CD8-positive, alpha-beta memory T cell (primary cell): Measurements from ENCODE around the gene IL17C. TPM values are rescaled to one million over a fixed set of nuclear protein-coding genes. Genes with fewer than 3 reads are reported as not detected.
A peak's percentile ranks its signal among the peaks of the same experiment; 100 is the strongest.
"Not testable (repeated sequence)": the region's sequence is repeated elsewhere in the genome, so short reads cannot be mapped to it uniquely, and the experiment has no call there.

Source experiments
- CTCF ChIA-PET: fragments of 350-600 bp; sonication (Branson Sonifier 250); formaldehyde crosslinking; loops from one replicate; lab custom pipeline; 2021; ENCODE audit warnings: antibody characterized with exemption; lab: Charles Lee
- POLR2A ChIA-PET: fragments of 350-600 bp; sonication (Branson Sonifier 250); formaldehyde crosslinking; loops from one replicate; lab custom pipeline; 2021; ENCODE audit warnings: antibody characterized with exemption; lab: Charles Lee
- DNase-seq, 5 donors: peaks; one replicate each; pipeline versions ENCODE4 v3.0.0 to v3.0.0-alpha.2; 2020 to 2022; ENCODE audit warnings: mixed read lengths in 1 of 5
- H3K27ac ChIP-seq: one replicate; pipeline ENCODE4 v1.7.0; 2013; ENCODE audit warnings: low read depth, mild to moderate bottlenecking, low read length, moderate library complexity
- H3K27me3 ChIP-seq: 2 replicates; pipeline ENCODE4 v1.7.0; 2013; ENCODE audit warnings: low read length, mild to moderate bottlenecking; ENCODE audit not compliant: insufficient read depth, poor library complexity, severe bottlenecking
- H3K36me3 ChIP-seq: 2 replicates; pipeline ENCODE4 v1.7.0; 2013; ENCODE audit warnings: mild to moderate bottlenecking, low read length, moderate library complexity; ENCODE audit not compliant: insufficient read depth
- H3K4me1 ChIP-seq: 2 replicates; pipeline ENCODE4 v1.7.0; 2013; ENCODE audit warnings: mild to moderate bottlenecking, low read length, moderate library complexity; ENCODE audit not compliant: insufficient read depth
- H3K4me3 ChIP-seq: 2 replicates; pipeline ENCODE4 v1.7.0; 2013; ENCODE audit warnings: mild to moderate bottlenecking, low read length
- H3K9me3 ChIP-seq: 2 replicates; pipeline ENCODE4 v1.7.0; 2013; ENCODE audit warnings: mild to moderate bottlenecking, low read length
- H3K27ac Mint-ChIP-seq, 8 donors: one replicate each; pipeline ENCODE4 v1.8.0; 2020 to 2021; ENCODE audit warnings: mixed read lengths in 8 of 8, mild to moderate bottlenecking in 6 of 8, inconsistent platforms in 3 of 8, moderate library complexity in 3 of 8
- H3K27me3 Mint-ChIP-seq, 2 donors: one replicate each; pipeline ENCODE4 v1.8.0; 2020 to 2021; ENCODE audit warnings: mixed read lengths in 2 of 2, mild to moderate bottlenecking in 1 of 2, moderate library complexity in 1 of 2
- H3K36me3 Mint-ChIP-seq, 3 donors: one replicate each; pipeline ENCODE4 v1.8.0; 2020 to 2021; ENCODE audit warnings: mixed read lengths in 3 of 3, inconsistent platforms in 1 of 3, mild to moderate bottlenecking in 1 of 3
- H3K4me1 Mint-ChIP-seq, 3 donors: one replicate each; pipeline ENCODE4 v1.8.0; 2020 to 2021; ENCODE audit warnings: mixed read lengths in 3 of 3, inconsistent platforms in 1 of 3, mild to moderate bottlenecking in 1 of 3
- H3K4me3 Mint-ChIP-seq, 7 donors: one replicate each; pipeline ENCODE4 v1.8.0; 2020 to 2021; ENCODE audit warnings: mixed read lengths in 7 of 7, mild to moderate bottlenecking in 6 of 7, moderate library complexity in 4 of 7, inconsistent platforms in 2 of 7
- H3K9me3 Mint-ChIP-seq, 5 donors: one replicate each; pipeline ENCODE4 v1.8.0; 2020 to 2022; ENCODE audit warnings: mixed read lengths in 5 of 5, mild to moderate bottlenecking in 3 of 5, moderate library complexity in 2 of 5, inconsistent platforms in 1 of 5
- polyA plus RNA-seq: library from polyadenylated mRNA; unstranded; fragments of 300-500 nt; fragmentation: Illumina TruSeq; gene quantifications from one replicate; pipeline ENCODE4 v1.2.3, GENCODE V29; 2021
- total RNA-seq, 2 experiments: library from RNA; stranded (reverse); gene quantifications; one replicate each; pipeline ENCODE4 v1.2.3, GENCODE V29; 2021

The IL17C gene
- total and polyA plus RNA-seq, 3 experiments from 2014 or later, result 0.22 TPM; not detected in 2

GRCh38 chr16:88669493-88669892, 31.1 kb downstream of the IL17C start:
- H3K36me3 ChIP-seq, H3K4me3 Mint-ChIP-seq, H3K27me3 Mint-ChIP-seq, H3K36me3 Mint-ChIP-seq, H3K4me3 ChIP-seq, H3K27ac Mint-ChIP-seq, H3K4me1 ChIP-seq, H3K27ac ChIP-seq, POLR2A ChIA-PET, H3K9me3 ChIP-seq, H3K9me3 Mint-ChIP-seq, H3K4me1 Mint-ChIP-seq, H3K27me3 ChIP-seq, DNase-seq: not testable (repeated sequence)
- CTCF ChIA-PET, result interaction anchor here (1.2 to 1.5 kb wide), 2 partner anchors 16 to 37 kb away, joined by 3 to 4 read pairs; no protein-coding TSS in a partner anchor

GRCh38 chr16:88669980-88670379, 31.6 kb downstream of the IL17C start:
- CTCF ChIA-PET, result interaction anchor here (1.2 to 1.5 kb wide), 3 partner anchors 15 to 68 kb away, joined by 3 to 4 read pairs (median 3); no protein-coding TSS in a partner anchor

GRCh38 chr16:88671806-88672205, 33.4 kb downstream of the IL17C start:
- no peak overlapping the region for H3K27ac Mint-ChIP-seq
- ChIA-PET CTCF (interaction anchor here (1.1 to 1.6 kb wide), 3 partner anchors 8 to 13 kb away, joined by 3 to 4 read pairs (median 3); no protein-coding TSS in a partner anchor), POLR2A (no interaction called here)
- no peak for DNase-seq
- no peaks in the 10 kb centered on the region for H3K36me3 ChIP-seq
- H3K9me3 Mint-ChIP-seq, result no peaks in the 10 kb centered on the region
- H3K27ac ChIP-seq, result no peak overlapping the region
- no peaks in the 10 kb centered on the region for H3K9me3 ChIP-seq
- no peaks in the 10 kb centered on the region for H3K27me3 Mint-ChIP-seq
- H3K36me3 Mint-ChIP-seq, result peaks cover 0 to 16% (median 0%) of the 10 kb centered on the region in 3 donors
- H3K27me3 ChIP-seq, result no peaks in the 10 kb centered on the region
- H3K4me3 ChIP-seq, result no peak overlapping the region
- H3K4me3 Mint-ChIP-seq, result no peak overlapping the region
- H3K4me1 Mint-ChIP-seq, result peaks cover 0 to 2% (median 0%) of the 10 kb centered on the region in 3 donors
- no peaks in the 10 kb centered on the region for H3K4me1 ChIP-seq

More at GRCh38 chr16:88669980-88670379, 31.6 kb downstream of the IL17C start:
- Histone ChIP-seq H3K36me3 (no peaks in the 10 kb centered on the region), H3K4me3 (no peak overlapping the region), H3K27ac (no peak overlapping the region), H3K9me3 (no peaks in the 10 kb centered on the region), H3K4me1 (no peaks in the 10 kb centered on the region), H3K27me3 (no peaks in the 10 kb centered on the region)
- Mint-ChIP-seq H3K27ac (peak overlapping the region in 1 of 8 donors; percentile 38), H3K4me1 (peaks cover 2 to 3% (median 3%) of the 10 kb centered on the region in 3 donors), H3K36me3 (peaks cover 0 to 10% (median 2%) of the 10 kb centered on the region in 3 donors), H3K4me3 (no peak overlapping the region), H3K9me3 (no peaks in the 10 kb centered on the region), H3K27me3 (no peaks in the 10 kb centered on the region)
- POLR2A ChIA-PET, result interaction anchor here (1.0 kb wide), 1 partner anchor 34 kb away, joined by 3 read pairs; no protein-coding TSS in a partner anchor
- no peak for DNase-seq

GRCh38 chr16:88672776-88673175, 34.4 kb downstream of the IL17C start:
- H3K4me1 ChIP-seq, result no peaks in the 10 kb centered on the region
- POLR2A ChIA-PET, result no interaction called here
- Mint-ChIP-seq H3K9me3 (no peaks in the 10 kb centered on the region), H3K4me1 (no peaks in the 10 kb centered on the region), H3K36me3 (peaks cover 0 to 25% (median 0%) of the 10 kb centered on the region in 3 donors), H3K4me3 (no peak overlapping the region), H3K27ac (no peak overlapping the region), H3K27me3 (no peaks in the 10 kb centered on the region)
- no peak overlapping the region for H3K4me3 ChIP-seq
- DNase-seq, result no peak
- CTCF ChIA-PET, result interaction anchor here (1.1 to 1.6 kb wide), 2 partner anchors 9 to 12 kb away, joined by 3 to 4 read pairs; no protein-coding TSS in a partner anchor
- no peaks in the 10 kb centered on the region for H3K9me3 ChIP-seq
- no peaks in the 10 kb centered on the region for H3K27me3 ChIP-seq
- no peak overlapping the region for H3K27ac ChIP-seq
- peaks cover 8% of the 10 kb centered on the region for H3K36me3 ChIP-seq

- H3K9me3 ChIP-seq, result no peaks in the 10 kb centered on the region
- H3K27me3 Mint-ChIP-seq, result no peaks in the 10 kb centered on the region
- POLR2A ChIA-PET, result no interaction called here
- no peaks in the 10 kb centered on the region for H3K4me1 Mint-ChIP-seq
- no peak overlapping the region for H3K4me3 ChIP-seq
- no peak overlapping the region for H3K27ac ChIP-seq
- H3K27me3 ChIP-seq, result no peaks in the 10 kb centered on the region
- DNase-seq, result no peak
- H3K27ac Mint-ChIP-seq, result no peak overlapping the region
- peaks cover 0 to 35% (median 0%) of the 10 kb centered on the region in 3 donors for H3K36me3 Mint-ChIP-seq
- H3K4me3 Mint-ChIP-seq, result no peak overlapping the region
- peaks cover 14% of the 10 kb centered on the region for H3K36me3 ChIP-seq
- CTCF ChIA-PET, result no interaction called here
- no peaks in the 10 kb centered on the region for H3K4me1 ChIP-seq
- no peaks in the 10 kb centered on the region for H3K9me3 Mint-ChIP-seq
Measured at GRCh38 chr16:88673716-88674379, 35.5 kb downstream of the IL17C start.

GRCh38 chr16:88676502-88677242, 38.3 kb downstream of the IL17C start:
- no peak overlapping the region for H3K4me3 Mint-ChIP-seq
- Histone ChIP-seq H3K27me3 (no peaks in the 10 kb centered on the region), H3K9me3 (no peaks in the 10 kb centered on the region), H3K36me3 (peaks cover 21% of the 10 kb centered on the region), H3K4me3 (no peak overlapping the region), H3K27ac (no peak overlapping the region), H3K4me1 (peaks cover 13% of the 10 kb centered on the region)
- H3K36me3 Mint-ChIP-seq, result peaks cover 0 to 51% (median 0%) of the 10 kb centered on the region in 3 donors
- POLR2A ChIA-PET, result no interaction called here
- peak overlapping the region in 2 of 8 donors; percentile 42 to 73 for H3K27ac Mint-ChIP-seq
- peaks cover 7 to 16% (median 11%) of the 10 kb centered on the region in 3 donors for H3K4me1 Mint-ChIP-seq
- CTCF ChIA-PET, result interaction anchor here (1.5 kb wide), 1 partner anchor 61 kb away, joined by 3 read pairs; no protein-coding TSS in a partner anchor
- H3K27me3 Mint-ChIP-seq, result no peaks in the 10 kb centered on the region
- no peak for DNase-seq
- no peaks in the 10 kb centered on the region for H3K9me3 Mint-ChIP-seq

GRCh38 chr16:88677721-88678120, 39.3 kb downstream of the IL17C start:
- no peak overlapping the region for H3K27ac ChIP-seq
- ChIA-PET POLR2A (no interaction called here), CTCF (interaction anchor here (1.5 kb wide), 1 partner anchor 60 kb away, joined by 3 read pairs; no protein-coding TSS in a partner anchor)
- no peak overlapping the region for H3K27ac Mint-ChIP-seq
- no peaks in the 10 kb centered on the region for H3K27me3 Mint-ChIP-seq
- H3K9me3 ChIP-seq, result no peaks in the 10 kb centered on the region
- H3K27me3 ChIP-seq, result no peaks in the 10 kb centered on the region
- H3K4me3 ChIP-seq, result no peak overlapping the region
- no peaks in the 10 kb centered on the region for H3K9me3 Mint-ChIP-seq
- DNase-seq, result no peak
- H3K4me1 Mint-ChIP-seq, result peaks cover 17 to 26% (median 20%) of the 10 kb centered on the region in 3 donors
- H3K36me3 Mint-ChIP-seq, result peaks cover 0 to 52% (median 0%) of the 10 kb centered on the region in 3 donors
- H3K4me1 ChIP-seq, result peaks cover 22% of the 10 kb centered on the region
- no peak overlapping the region for H3K4me3 Mint-ChIP-seq
- peaks cover 21% of the 10 kb centered on the region for H3K36me3 ChIP-seq
